ENCODE results near the gene BSN.

DNA sequence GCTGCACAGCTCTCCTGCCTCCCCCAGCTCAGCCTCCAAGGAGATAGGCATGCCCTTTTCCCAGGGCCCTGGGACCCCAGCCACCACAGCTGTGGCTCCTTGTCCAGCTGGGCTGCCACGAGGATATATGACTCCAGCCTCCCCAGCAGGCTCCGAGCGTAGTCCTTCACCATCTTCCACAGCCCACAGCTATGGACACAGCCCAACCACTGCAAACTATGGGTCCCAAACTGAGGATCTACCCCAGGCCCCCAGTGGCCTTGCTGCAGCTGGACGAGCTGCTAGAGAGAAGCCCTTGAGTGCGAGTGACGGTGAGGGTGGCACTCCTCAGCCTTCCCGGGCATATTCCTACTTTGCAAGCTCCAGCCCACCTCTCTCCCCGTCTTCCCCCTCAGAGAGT, 99.3 kb downstream of the BSN start:
- TF ChIP-seq, protein P1, sequence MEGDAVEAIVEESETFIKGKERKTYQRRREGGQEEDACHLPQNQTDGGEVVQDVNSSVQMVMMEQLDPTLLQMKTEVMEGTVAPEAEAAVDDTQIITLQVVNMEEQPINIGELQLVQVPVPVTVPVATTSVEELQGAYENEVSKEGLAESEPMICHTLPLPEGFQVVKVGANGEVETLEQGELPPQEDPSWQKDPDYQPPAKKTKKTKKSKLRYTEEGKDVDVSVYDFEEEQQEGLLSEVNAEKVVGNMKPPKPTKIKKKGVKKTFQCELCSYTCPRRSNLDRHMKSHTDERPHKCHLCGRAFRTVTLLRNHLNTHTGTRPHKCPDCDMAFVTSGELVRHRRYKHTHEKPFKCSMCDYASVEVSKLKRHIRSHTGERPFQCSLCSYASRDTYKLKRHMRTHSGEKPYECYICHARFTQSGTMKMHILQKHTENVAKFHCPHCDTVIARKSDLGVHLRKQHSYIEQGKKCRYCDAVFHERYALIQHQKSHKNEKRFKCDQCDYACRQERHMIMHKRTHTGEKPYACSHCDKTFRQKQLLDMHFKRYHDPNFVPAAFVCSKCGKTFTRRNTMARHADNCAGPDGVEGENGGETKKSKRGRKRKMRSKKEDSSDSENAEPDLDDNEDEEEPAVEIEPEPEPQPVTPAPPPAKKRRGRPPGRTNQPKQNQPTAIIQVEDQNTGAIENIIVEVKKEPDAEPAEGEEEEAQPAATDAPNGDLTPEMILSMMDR (IDR thresholded peaks at IDR 0.05; ENCODE audit: low read depth, low read length), result no peak
- TF ChIP-seq POLR2A (IDR thresholded peaks at IDR 0.05; ENCODE audit: extremely low read depth, insufficient read length) (no peak), MYC (IDR thresholded peaks at IDR 0.05; ENCODE audit: low read depth, low read length) (no peak)
- TF ChIP-seq, protein P2, sequence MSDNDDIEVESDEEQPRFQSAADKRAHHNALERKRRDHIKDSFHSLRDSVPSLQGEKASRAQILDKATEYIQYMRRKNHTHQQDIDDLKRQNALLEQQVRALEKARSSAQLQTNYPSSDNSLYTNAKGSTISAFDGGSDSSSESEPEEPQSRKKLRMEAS (IDR thresholded peaks at IDR 0.05; ENCODE audit: low read depth, low read length), result no peak

Measured in NB4 (cell line).